CD4-positive, alpha-beta memory T cell (primary cell): ENCODE data around the gene DDX41. TPM values are rescaled to one million over a fixed set of nuclear protein-coding genes. Genes with fewer than 3 reads are reported as not detected.
"Not testable (repeated sequence)": the region's sequence is repeated elsewhere in the genome, so short reads cannot be mapped to it uniquely, and the experiment has no call there.

Source experiments
- CTCF ChIA-PET: fragments of 350-600 bp; sonication (Branson Sonifier 250); formaldehyde crosslinking; loops from one replicate; lab custom pipeline; 2021; ENCODE audit warnings: inconsistent platforms; ENCODE audit not compliant: partially characterized antibody; lab: Charles Lee
- POLR2A ChIA-PET: fragments of 350-600 bp; sonication (Branson Sonifier 250); formaldehyde crosslinking; loops from one replicate; lab custom pipeline; 2021; ENCODE audit not compliant: partially characterized antibody; lab: Charles Lee
- DNase-seq, 5 donors: peaks; one replicate each; pipeline versions ENCODE4 v3.0.0 to v3.0.0-alpha.2; 2020 to 2022; ENCODE audit warnings: mixed read lengths in 1 of 5
- H3K27ac ChIP-seq: one replicate; pipeline ENCODE4 v1.7.0; 2013; ENCODE audit warnings: low read depth, low read length
- H3K27me3 ChIP-seq: 2 replicates; pipeline ENCODE4 v1.7.0; 2013; ENCODE audit warnings: mild to moderate bottlenecking, low read length, moderate library complexity; ENCODE audit not compliant: insufficient read depth
- H3K36me3 ChIP-seq: 2 replicates; pipeline ENCODE4 v1.7.0; 2013; ENCODE audit warnings: mild to moderate bottlenecking, low read length, moderate library complexity; ENCODE audit not compliant: insufficient read depth
- H3K4me1 ChIP-seq: 2 replicates; pipeline ENCODE4 v1.7.0; 2013; ENCODE audit warnings: mild to moderate bottlenecking, low read length, moderate library complexity; ENCODE audit not compliant: insufficient read depth
- H3K4me3 ChIP-seq, 2 donors: one replicate each; pipeline ENCODE4 v1.7.0; 2013; ENCODE audit warnings: low read length in 2 of 2, mild to moderate bottlenecking in 1 of 2
- H3K9me3 ChIP-seq, 2 donors: one replicate each; pipeline ENCODE4 v1.7.0; 2013; ENCODE audit warnings: low read length in 2 of 2, control low read depth in 1 of 2; ENCODE audit not compliant: control insufficient read depth in 1 of 2
- H3K27ac Mint-ChIP-seq, 7 donors: one replicate each; pipeline ENCODE4 v1.8.0; 2020 to 2021; ENCODE audit warnings: mixed read lengths in 7 of 7, mild to moderate bottlenecking in 6 of 7, inconsistent platforms in 3 of 7, moderate library complexity in 3 of 7
- H3K27me3 Mint-ChIP-seq, 2 donors: one replicate each; pipeline ENCODE4 v1.8.0; 2020 to 2021; ENCODE audit warnings: mixed read lengths in 2 of 2
- H3K36me3 Mint-ChIP-seq, 2 donors: one replicate each; pipeline ENCODE4 v1.8.0; 2020 to 2021; ENCODE audit warnings: mixed read lengths in 2 of 2, inconsistent platforms in 1 of 2, mild to moderate bottlenecking in 1 of 2
- H3K4me1 Mint-ChIP-seq, 4 donors: one replicate each; pipeline ENCODE4 v1.8.0; 2020 to 2021; ENCODE audit warnings: mixed read lengths in 4 of 4, mild to moderate bottlenecking in 1 of 4
- H3K4me3 Mint-ChIP-seq, 8 donors: one replicate each; pipeline ENCODE4 v1.8.0; 2020 to 2021; ENCODE audit warnings: mixed read lengths in 8 of 8, mild to moderate bottlenecking in 7 of 8, moderate library complexity in 6 of 8, inconsistent platforms in 3 of 8
- H3K9me3 Mint-ChIP-seq, 8 donors: one replicate each; pipeline ENCODE4 v1.8.0; 2020 to 2021; ENCODE audit warnings: mixed read lengths in 8 of 8, mild to moderate bottlenecking in 5 of 8, inconsistent platforms in 3 of 8, moderate library complexity in 1 of 8
- intact Hi-C: fragments of 100-400 bp; cut with micrococcal nuclease; formaldehyde crosslinking; loops from one replicate; pipeline ENCODE4 v1.15.1; 2023
- polyA plus RNA-seq, 2 donors: library from polyadenylated mRNA; unstranded; fragments of 300-500 nt; fragmentation: Illumina TruSeq; gene quantifications; one replicate each; pipeline ENCODE4 v1.2.3, GENCODE V29; 2021
- total RNA-seq, 2 experiments: library from RNA; stranded (reverse); gene quantifications; one replicate each; pipeline ENCODE4 v1.2.3, GENCODE V29; 2021

Gene DDX41
- total and polyA plus RNA-seq, 4 experiments from 2014 or later: 47.6 to 80.3 (median 62.0) TPM

- peaks cover 43% of the 10 kb centered on the region for H3K36me3 ChIP-seq
- CTCF ChIA-PET: interaction anchor here (1.1 to 1.2 kb wide), 2 partner anchors 38 to 70 kb away, joined by 3 to 4 read pairs; no protein-coding TSS in a partner anchor
- Mint-ChIP-seq H3K4me3 (no peak overlapping the region), H3K27ac (peak overlapping the region in 4 of 7 donors; percentile 29 to 88 (median 52)), H3K9me3 (no peaks in the 10 kb centered on the region), H3K27me3 (no peaks in the 10 kb centered on the region), H3K4me1 (peaks cover 0 to 12% (median 4%) of the 10 kb centered on the region in 4 donors), H3K36me3 (peaks cover 22 to 68% of the 10 kb centered on the region in 2 donors)
- H3K9me3 ChIP-seq: no peaks in the 10 kb centered on the region
- no peaks in the 10 kb centered on the region for H3K27me3 ChIP-seq
- POLR2A ChIA-PET: interaction anchor here (0.7 kb wide), 1 partner anchor 8 kb away, joined by 3 read pairs; no protein-coding TSS in a partner anchor
- no peak for DNase-seq
- H3K4me3 ChIP-seq: no peak overlapping the region
- H3K27ac ChIP-seq: no peak overlapping the region
- no peaks in the 10 kb centered on the region for H3K4me1 ChIP-seq
- intact Hi-C loops: no loop called here
Measured at GRCh38 chr5:177537389-177538361, 20.9 kb upstream of the DDX41 start.

- H3K27me3 Mint-ChIP-seq: no peaks in the 10 kb centered on the region
- H3K4me3 Mint-ChIP-seq: peak overlapping the region in 1 of 8 donors; percentile 45
- no peaks in the 10 kb centered on the region for H3K9me3 Mint-ChIP-seq
- H3K4me3 ChIP-seq: no peak overlapping the region
- H3K4me1 ChIP-seq: no peaks in the 10 kb centered on the region
- DNase-seq: no peak
- H3K36me3 ChIP-seq: peaks cover 45% of the 10 kb centered on the region
- peak overlapping the region in 2 of 7 donors; percentile 15 to 69 for H3K27ac Mint-ChIP-seq
- peaks cover 0 to 12% (median 3%) of the 10 kb centered on the region in 4 donors for H3K4me1 Mint-ChIP-seq
- ChIA-PET CTCF (no interaction called here), POLR2A (no interaction called here)
- no peaks in the 10 kb centered on the region for H3K27me3 ChIP-seq
- H3K36me3 Mint-ChIP-seq: peaks cover 27 to 67% of the 10 kb centered on the region in 2 donors
- no peaks in the 10 kb centered on the region for H3K9me3 ChIP-seq
- no peak overlapping the region for H3K27ac ChIP-seq
- intact Hi-C loops: no loop called here
Measured at GRCh38 chr5:177536386-177536785, 19.6 kb upstream of the DDX41 start.

- POLR2A ChIA-PET: no interaction called here
- H3K9me3 Mint-ChIP-seq: no peaks in the 10 kb centered on the region
- H3K27ac Mint-ChIP-seq: peak overlapping the region in 1 of 7 donors; percentile 38
- DNase-seq: no peak
- Histone ChIP-seq H3K36me3 (peaks cover 56% of the 10 kb centered on the region), H3K27ac (no peak overlapping the region), H3K4me3 (no peak overlapping the region), H3K9me3 (no peaks in the 10 kb centered on the region), H3K27me3 (no peaks in the 10 kb centered on the region), H3K4me1 (no peaks in the 10 kb centered on the region)
- no peaks in the 10 kb centered on the region for H3K27me3 Mint-ChIP-seq
- intact Hi-C loops: no loop called here
- H3K4me1 Mint-ChIP-seq: peaks cover 0 to 9% (median 3%) of the 10 kb centered on the region in 4 donors
- H3K36me3 Mint-ChIP-seq: peaks cover 34 to 67% of the 10 kb centered on the region in 2 donors
- no peak overlapping the region for H3K4me3 Mint-ChIP-seq
- CTCF ChIA-PET: no interaction called here
Measured at GRCh38 chr5:177535125-177535524, 18.4 kb upstream of the DDX41 start.

GRCh38 chr5:177534433-177534832 lies 17.7 kb upstream of the DDX41 start:
- intact Hi-C loops, H3K27ac Mint-ChIP-seq, H3K27ac ChIP-seq, H3K27me3 Mint-ChIP-seq, H3K4me3 ChIP-seq, H3K4me1 ChIP-seq, DNase-seq, H3K9me3 Mint-ChIP-seq, H3K4me3 Mint-ChIP-seq, H3K9me3 ChIP-seq, H3K4me1 Mint-ChIP-seq, H3K27me3 ChIP-seq: not testable (repeated sequence)
- POLR2A ChIA-PET: interaction anchor here (0.6 kb wide), 1 partner anchor 1092 kb away, joined by 3 read pairs; no protein-coding TSS in a partner anchor
- CTCF ChIA-PET: interaction anchor here (0.7 to 0.9 kb wide), 2 partner anchors 33 to 224 kb away, joined by 3 read pairs; no protein-coding TSS in a partner anchor
- H3K36me3 Mint-ChIP-seq: peaks cover 38 to 64% of the 10 kb centered on the region in 2 donors
- peaks cover 62% of the 10 kb centered on the region for H3K36me3 ChIP-seq

- no peaks in the 10 kb centered on the region for H3K9me3 ChIP-seq
- ChIA-PET POLR2A (interaction anchor here (1.1 kb wide), 1 partner anchor 11 kb away, joined by 5 read pairs; no protein-coding TSS in a partner anchor), CTCF (interaction anchor here (0.8 to 2.2 kb wide), 4 partner anchors 14 to 461 kb away, joined by 3 to 7 read pairs (median 3); no protein-coding TSS in a partner anchor)
- peaks cover 0 to 5% (median 2%) of the 10 kb centered on the region in 4 donors for H3K4me1 Mint-ChIP-seq
- no peaks in the 10 kb centered on the region for H3K9me3 Mint-ChIP-seq
- H3K27me3 ChIP-seq: no peaks in the 10 kb centered on the region
- no peaks in the 10 kb centered on the region for H3K27me3 Mint-ChIP-seq
- no peak overlapping the region for H3K4me3 ChIP-seq
- peaks cover 28 to 39% of the 10 kb centered on the region in 2 donors for H3K36me3 Mint-ChIP-seq
- H3K4me3 Mint-ChIP-seq: no peak overlapping the region
- H3K27ac ChIP-seq: no peak overlapping the region
- intact Hi-C loops: no loop called here
- H3K4me1 ChIP-seq: no peaks in the 10 kb centered on the region
- H3K27ac Mint-ChIP-seq: peak overlapping the region in 3 of 7 donors; percentile 25 to 57 (median 48)
- DNase-seq: no peak
- H3K36me3 ChIP-seq: peaks cover 38% of the 10 kb centered on the region
Measured at GRCh38 chr5:177531209-177531940, 14.6 kb upstream of the DDX41 start.

- intact Hi-C loops: no loop called here
- DNase-seq: no peak
- no peak overlapping the region for H3K27ac ChIP-seq
- Mint-ChIP-seq H3K27me3 (no peaks in the 10 kb centered on the region), H3K27ac (peak overlapping the region in 3 of 7 donors; percentile 22 to 74 (median 66)), H3K36me3 (peaks cover 28 to 36% of the 10 kb centered on the region in 2 donors), H3K4me3 (no peak overlapping the region), H3K9me3 (no peaks in the 10 kb centered on the region), H3K4me1 (peaks cover 0 to 5% (median 2%) of the 10 kb centered on the region in 4 donors)
- no peaks in the 10 kb centered on the region for H3K27me3 ChIP-seq
- H3K36me3 ChIP-seq: peaks cover 43% of the 10 kb centered on the region
- ChIA-PET POLR2A (interaction anchor here (1.1 kb wide), 1 partner anchor 10 kb away, joined by 5 read pairs; no protein-coding TSS in a partner anchor), CTCF (interaction anchor here (2.2 kb wide), 1 partner anchor 30 kb away, joined by 7 read pairs; no protein-coding TSS in a partner anchor)
- no peak overlapping the region for H3K4me3 ChIP-seq
- no peaks in the 10 kb centered on the region for H3K4me1 ChIP-seq
- no peaks in the 10 kb centered on the region for H3K9me3 ChIP-seq
Measured at GRCh38 chr5:177530638-177531037, 13.9 kb upstream of the DDX41 start.
